Measurements from ENCODE around the gene SSH3.
A peak's percentile ranks its signal among the peaks of the same experiment; 100 is the strongest.

SSH3 gene, protein sequence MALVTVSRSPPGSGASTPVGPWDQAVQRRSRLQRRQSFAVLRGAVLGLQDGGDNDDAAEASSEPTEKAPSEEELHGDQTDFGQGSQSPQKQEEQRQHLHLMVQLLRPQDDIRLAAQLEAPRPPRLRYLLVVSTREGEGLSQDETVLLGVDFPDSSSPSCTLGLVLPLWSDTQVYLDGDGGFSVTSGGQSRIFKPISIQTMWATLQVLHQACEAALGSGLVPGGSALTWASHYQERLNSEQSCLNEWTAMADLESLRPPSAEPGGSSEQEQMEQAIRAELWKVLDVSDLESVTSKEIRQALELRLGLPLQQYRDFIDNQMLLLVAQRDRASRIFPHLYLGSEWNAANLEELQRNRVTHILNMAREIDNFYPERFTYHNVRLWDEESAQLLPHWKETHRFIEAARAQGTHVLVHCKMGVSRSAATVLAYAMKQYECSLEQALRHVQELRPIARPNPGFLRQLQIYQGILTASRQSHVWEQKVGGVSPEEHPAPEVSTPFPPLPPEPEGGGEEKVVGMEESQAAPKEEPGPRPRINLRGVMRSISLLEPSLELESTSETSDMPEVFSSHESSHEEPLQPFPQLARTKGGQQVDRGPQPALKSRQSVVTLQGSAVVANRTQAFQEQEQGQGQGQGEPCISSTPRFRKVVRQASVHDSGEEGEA

DNA sequence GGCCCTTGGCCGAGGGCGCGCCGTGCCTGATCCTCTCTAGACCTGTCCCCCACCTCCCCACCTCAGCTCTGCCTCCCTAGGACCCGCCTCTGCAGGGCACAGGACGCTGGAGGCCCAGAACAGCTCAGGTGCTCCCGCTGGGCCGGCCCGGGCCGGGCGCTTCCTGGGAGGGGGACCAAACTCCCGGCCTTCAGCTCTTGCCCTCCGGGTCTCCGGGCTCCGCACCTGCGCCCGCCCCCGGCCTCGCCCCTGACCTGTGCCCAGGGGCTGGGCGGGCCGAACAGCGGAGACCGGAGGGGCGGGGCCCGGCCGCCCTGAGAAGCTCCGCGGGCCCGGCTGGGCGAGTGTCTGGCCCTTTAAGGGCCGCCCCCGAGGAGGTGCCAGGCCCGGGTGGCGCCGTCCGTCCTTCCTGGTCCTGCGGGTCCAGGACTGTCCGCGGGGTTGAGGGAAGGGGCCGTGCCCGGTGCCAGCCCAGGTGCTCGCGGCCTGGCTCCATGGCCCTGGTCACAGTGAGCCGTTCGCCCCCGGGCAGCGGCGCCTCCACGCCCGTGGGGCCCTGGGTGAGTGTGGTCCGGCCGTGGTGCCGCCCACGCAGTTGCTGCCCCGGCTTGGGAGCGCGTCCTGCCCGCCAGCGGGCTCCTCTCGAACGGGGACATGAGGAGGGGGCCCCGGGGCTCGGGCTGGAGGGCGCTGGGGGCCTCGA, at the start of gene SSH3:
Gene SSH3, plus strand, starts transcription at position 399 of the 703 bp plus-strand sequence. Its CDS starts 96 bp downstream, at position 495.
- peak; percentile 41 for DNase-seq

DNA sequence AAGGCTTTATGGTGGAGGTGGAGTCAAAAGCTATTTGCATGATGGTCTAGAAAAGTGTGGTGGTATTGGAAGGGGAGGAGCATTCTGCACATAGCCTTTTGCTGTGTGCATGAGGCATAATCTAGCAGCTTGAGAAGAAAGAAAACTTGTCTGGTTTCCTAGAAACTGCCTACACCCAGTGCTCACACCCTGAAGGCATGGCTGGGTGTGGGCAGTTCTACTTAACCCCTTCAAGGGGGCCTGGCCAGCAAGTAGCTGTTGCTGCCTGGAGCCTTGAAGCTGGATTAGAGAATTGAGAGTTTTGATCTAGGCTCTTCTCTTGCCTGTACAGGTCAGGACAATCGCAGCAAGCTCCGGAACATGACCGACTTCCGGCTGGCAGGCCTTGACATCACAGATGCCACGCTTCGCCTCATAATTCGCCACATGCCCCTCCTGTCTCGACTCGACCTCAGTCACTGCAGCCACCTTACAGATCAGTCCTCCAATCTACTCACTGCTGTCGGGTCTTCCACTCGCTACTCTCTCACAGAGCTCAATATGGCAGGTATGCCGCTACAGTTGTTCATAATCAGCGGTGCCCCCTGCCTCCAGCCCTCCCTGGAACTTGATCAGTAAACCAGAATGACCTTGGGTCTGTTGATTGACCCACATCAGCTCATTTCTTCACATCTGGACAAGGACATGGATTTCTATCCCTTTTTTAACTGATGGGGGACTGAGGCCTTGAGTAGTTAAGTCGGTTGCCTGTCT, 49.3 kb upstream of the SSH3 start:
- no peak for DNase-seq

DNA sequence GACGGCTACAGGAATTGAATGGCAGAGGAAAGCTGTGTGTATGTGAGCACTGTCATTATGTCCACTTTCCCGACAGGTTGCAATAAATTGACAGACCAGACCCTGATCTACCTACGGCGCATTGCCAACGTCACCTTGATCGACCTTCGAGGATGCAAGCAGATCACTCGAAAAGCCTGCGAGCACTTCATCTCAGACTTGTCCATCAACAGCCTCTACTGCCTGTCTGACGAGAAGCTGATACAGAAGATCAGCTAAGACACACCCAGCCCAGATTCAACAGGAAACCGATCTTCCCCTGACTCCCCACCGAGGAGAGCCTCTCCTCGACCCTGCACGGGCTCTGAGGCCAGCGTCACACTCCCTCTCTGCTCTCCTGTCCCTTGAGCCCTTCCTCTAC, 48.5 kb upstream of the SSH3 start:
- no peak for DNase-seq

DNA sequence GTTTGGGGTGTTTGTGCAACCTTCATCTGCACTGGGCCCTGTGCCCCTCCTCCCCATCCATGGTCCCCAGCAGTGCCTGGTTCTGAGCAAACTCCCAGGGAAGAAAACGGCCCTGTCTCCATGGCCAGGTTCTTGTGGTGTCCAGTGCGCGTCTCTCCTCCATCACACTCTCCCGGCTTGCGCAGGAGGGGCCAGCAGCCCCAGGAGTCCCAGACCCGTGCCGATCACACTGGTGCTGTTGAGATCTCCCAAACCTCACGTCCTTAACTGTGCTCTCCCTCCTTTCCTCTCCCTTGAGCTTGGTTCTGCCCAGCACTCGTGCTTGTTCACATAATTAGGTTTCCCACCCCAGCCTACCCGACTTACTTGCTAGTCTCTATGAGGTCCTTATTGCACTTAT, 48.0 kb upstream of the SSH3 start:
- DNase-seq: no peak

DNA sequence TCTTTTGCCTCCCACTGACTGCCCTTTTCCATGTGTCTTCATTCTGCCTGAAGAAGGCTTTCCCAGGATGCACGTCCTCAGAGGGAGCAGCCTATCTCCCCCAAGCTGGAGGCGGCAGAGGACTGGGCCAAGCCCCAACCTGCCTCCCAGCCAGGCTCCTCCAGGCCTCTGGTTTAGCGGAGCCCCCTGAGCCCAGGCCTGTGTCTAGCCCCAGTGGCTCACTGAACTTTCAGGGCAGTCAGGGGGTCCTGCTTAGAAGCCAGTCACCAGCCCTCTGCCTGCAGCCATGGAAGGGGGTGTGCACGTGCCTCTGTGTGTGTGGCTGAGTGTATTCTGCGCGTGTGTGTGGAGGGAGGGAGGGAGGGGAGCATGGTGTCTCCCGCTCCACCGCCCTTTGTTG, 47.5 kb upstream of the SSH3 start:
- DNase-seq: no peak

DNA sequence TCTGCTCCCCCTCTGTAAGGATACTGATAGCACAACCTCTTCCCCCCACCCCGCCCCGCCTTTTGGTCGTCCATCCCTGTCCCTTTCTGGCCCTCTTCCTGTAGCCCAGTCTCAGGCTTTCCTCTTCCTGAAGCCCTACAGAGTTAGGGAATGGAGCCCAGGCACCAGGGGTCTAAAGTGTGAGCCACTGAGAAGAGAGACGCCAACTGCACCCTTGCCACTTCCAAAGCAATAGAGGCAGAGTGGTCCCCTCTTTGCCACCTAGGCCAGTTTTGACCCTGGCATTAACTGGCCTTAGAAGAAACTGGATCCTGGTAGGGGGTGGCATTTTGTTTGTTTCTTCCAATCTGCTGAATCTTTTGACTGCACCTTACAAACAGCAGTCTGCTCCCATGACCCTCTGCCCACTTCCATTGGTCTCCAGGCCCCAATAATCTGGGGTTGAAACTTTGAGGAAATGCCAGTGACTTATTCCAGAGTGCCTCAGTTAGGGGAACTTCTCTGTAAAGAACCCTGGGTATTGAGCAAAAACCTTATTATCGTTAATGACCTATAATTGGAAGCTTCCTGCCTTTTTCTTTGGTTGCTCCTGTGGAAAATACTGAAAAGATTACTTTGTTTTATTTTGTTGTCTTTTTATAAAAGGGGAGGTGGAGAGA, 46.7 kb upstream of the SSH3 start:
- DNase-seq: no peak

DNA sequence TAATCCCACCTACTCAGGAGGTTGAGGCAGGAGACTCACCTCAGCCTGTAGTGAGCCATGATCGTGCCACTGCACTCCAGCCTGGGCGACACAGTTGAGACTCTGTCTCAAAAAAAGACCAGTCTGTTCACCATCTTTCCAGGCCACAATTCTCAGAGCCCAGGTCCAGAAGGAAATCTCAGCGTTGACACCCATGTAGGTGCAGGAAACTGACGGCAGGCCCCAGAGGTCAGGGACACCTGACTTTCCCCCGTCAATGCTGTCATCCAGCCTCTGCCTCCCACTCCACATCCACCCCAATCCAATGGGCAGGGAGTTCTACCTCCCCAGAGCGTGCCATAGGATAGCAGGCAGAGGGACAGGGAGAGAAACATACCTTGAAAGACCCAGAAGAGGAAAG, 42.9 kb upstream of the SSH3 start:
- DNase-seq: no peak

DNA sequence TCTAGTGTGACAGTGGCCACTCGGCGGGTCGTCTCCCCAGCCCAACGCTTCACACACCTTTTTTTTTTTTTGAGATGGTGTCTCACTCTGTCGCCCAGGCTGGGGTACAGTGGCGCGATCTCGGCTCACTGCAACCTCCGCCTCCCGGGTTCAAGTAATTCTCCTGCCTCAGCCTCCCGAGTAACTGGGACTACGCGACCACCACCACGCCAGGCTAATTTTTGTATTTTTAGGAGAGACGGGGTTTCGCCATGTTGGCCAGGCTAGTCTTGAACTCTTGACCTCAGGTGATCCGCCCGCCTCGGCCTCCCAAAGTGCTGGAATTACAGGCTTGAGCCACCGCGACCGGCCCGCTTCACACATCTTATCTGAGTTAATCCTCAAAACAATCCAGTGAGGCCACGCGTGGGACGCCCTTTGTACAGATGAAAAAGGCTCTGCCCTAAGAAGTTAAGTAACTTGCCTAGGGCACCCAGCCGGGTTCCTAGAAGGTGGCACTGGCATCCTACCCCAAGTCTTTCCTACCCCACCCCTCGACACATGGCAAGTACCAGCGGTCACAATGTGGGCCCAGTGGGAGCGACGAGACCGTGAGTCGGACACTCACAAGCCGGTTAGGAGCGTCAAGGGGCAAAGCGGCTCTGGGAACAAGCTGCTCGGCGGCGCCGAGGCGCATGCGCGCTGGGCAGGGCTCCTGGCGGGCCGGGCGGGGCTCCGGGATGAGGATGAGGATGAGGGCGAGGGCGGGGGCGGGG, 42.3 kb upstream of the SSH3 start:
- DNase-seq: peak; percentile 31

DNA sequence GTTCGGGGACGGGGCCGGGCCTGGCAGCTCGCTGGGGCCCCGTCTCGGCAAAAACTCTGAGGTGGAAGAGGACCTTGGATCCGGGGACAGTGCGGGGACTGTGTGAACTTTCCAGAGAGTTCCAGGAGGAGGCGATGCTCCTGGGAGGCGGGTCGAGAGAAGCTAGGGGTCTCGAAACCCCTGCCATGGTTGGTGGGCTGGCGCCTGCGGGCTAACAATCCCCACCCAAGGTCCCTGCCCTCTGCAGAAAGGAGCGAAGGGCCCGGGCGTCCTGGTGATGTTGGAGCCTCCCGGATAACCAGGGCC, 41.7 kb upstream of the SSH3 start:
- DNase-seq: no peak

DNA sequence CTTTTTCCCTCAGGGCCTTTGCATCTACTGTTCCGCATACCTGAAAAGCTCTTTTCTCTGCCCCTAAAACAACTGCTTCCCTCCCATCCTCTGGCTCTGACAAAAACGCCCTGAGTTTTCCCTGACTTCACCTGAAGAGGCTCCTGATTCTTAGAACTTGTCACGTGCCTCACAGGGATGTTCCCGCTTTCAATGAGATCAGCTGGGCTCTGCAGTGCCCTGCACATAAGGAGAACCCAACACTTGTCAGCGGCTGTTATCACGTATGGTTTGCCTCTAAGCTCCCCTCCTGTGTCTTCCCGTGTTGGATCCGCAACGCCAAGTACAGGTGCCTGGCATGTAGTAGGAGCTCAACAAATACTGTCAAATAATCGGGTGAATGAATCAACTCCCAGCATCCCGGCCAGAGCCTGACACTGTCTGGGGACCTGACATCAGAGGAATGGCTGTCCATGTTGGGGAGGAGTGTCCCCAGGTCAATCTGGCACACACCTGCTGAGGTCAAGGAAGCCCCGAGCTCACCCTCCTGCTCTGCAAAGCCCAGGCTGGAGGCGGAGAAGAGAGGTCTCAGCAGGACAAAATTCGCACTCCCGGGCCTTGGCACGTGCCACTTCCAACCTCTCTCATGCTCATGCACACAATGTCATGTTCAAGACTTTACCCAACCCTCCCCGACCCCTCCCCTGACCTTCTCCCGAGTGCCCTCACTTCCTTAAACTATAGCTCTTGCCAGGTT, 41.2 kb upstream of the SSH3 start:
- no peak for DNase-seq

DNA sequence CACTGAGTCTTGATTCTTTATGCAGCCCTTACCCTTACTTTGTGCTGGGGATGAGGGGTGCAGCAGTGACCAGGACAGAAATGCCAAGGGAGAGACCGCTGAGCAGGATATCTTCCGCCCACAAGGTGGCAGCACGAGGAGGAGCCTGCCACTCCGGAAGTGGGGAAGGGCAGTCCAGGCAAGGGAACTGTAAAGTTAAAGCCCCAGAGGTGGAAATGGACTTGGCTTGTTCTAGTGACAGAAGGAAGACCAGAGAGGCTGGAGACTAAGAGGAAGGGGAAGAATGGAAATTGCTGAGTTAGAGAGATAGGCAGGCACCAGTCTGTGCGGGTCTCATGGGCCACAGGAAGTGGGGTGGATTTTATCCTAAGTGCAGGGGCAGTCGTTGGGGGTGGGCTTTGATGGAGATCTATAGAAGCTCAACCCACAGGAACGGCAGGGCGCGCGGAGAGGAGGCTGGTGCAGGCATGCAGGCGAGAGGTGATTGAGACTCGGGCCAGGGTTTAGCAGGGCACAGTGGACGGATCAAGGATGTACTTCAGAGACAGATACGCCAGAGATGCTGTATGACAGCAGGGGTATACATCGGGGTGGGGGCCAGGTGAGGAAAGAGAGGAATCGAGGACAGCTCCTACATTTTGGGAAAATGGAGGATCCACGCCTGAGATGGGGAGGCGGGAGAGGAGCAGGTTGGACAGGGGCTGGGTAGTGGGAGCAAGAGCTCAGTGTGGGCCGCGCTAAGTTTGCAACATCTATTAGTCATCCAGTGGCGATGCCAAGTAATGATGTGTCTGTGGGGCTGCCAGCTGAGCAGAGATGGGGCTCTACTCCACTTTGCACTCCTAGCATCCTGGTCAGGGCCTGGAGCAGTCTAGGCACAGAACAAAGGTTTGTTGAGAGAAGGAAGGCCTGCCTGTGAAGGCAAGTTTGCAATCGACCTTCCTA, 40.3 kb upstream of the SSH3 start:
- peak; percentile 77 for DNase-seq

DNA sequence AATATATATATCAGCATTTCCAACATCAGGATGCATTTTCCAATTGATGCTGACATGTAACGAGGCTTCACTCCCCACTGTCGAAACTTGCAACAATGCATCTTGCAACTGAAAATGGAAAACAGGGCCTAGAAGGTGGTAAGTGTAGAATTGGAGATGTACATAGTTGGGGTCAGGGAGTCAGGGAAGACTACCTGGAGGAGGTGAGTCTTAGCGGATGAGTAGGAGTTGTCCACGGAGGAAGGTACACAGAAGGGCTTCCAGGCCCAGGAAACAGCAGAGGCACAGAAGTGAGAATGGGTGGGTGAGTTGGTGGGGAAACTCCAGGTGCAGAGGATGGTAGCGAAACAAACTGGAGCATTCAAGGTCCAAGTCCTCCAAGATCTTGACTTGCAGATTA, 39.1 kb upstream of the SSH3 start:
- DNase-seq: no peak

DNA sequence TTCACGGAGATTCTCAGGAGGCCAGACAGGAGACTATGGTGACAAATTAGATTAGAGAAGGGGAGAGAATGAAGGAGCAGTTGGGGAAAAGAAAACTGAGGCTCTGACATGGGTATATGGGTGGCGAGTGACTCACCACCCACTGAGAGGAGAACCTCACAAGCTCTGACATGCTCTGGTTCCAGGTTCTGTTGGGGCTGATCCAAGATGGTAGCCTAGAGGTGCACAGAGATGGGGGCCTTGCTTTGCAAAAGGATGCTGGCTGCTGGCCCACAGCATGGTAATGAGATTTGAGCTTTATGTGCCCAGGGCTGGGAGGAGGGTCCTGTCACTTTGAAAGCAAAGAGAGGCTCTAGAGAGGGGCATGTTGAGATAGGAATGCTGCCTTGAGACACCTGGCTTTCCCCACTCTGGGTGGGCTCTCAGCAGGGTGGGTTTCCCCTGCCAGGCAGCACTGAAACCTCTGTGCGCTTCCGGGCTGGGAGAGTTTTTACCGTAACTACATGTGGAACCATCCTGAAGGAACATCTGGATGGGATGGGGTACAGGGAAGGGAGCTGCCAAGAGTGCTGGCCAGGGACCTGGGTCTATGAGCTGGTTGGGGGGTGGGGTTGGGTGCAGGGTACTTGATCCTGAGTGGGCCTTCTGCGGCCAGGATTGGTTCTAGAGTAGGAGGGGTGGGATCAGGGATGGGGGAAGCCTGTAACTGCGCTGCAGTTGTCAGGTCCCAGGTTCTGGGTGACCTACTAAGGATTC, 38.3 kb upstream of the SSH3 start:
- DNase-seq: peak; percentile 14

DNA sequence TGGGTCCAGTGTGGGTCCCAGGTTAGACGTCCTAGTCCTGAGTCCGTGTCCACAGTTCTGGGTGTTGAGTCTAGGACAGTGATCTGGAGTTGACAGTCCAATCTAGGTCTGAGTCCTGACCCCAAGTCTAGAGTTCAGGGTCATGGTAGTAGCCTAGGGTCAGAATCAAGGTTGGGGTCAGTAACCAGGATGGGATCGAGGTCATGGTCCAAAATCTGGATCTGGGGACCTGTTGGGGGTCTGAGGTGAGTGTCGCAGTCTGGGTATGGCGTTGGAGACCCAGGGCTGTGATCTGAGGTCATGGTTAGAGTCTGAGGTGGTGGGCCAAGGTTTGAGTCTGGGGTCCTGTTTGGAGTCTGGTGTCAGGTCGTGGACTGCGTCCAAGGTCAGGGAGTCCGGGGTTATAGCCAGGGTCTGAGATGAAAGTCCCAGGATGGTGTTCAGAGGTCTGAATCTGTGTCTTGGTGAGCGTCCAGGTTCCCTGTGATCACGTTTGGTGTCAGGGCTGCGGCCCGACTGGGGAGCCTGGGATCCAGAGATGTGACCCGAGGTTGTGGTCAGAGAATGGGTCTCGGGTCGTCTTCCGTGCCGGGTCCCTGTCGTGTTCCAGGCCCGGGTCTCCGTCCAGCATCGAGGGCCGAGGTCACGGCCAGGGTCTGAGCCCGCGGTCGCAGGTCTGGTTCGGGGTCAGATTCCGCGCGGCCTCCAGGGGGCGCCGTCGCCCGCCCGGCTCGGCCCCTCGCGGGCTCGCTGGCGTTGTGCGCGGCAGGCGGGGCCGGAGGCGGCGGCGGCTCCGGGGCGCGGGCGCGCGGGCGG, 37.5 kb upstream of the SSH3 start:
- peak; percentile 74 for DNase-seq

DNA sequence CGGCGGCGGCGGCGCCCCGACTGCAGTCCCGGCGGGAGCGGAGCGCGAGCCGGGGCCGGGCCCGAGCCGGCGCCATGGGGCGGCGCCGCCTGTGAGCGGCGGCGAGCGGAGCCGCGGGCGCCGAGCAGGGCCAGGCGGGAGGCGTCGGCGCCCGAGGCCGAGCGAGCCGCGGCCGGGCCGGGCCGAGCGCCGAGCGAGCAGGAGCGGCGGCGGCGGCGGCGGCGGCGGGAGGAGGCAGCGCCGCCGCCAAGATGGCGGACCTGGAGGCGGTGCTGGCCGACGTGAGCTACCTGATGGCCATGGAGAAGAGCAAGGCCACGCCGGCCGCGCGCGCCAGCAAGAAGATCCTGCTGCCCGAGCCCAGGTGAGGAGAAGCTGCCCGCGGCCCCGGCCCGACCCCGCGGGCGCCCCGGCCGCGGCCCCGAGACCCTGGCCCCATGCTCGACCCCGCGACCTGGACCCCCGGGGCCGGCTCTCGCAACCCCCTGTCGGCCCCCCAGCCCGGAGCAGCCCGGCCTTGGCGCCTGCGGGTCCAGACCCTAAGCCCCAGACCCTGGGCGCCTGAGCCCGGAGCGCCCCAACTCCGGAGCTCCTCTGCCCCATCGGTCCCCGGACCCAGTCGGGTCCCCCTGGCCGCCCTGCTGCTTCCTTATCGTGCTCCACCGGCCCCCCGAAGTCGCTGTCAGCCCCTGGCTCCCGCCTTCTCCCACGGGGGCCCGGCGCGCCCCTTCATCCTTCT, 36.7 kb upstream of the SSH3 start, which contains the start of gene GRK2:
Gene GRK2, plus strand, starts transcription at position 25 of the 739 bp plus-strand sequence. Its CDS starts 227 bp downstream, at position 252.
- peak; percentile 49 for DNase-seq

DNA sequence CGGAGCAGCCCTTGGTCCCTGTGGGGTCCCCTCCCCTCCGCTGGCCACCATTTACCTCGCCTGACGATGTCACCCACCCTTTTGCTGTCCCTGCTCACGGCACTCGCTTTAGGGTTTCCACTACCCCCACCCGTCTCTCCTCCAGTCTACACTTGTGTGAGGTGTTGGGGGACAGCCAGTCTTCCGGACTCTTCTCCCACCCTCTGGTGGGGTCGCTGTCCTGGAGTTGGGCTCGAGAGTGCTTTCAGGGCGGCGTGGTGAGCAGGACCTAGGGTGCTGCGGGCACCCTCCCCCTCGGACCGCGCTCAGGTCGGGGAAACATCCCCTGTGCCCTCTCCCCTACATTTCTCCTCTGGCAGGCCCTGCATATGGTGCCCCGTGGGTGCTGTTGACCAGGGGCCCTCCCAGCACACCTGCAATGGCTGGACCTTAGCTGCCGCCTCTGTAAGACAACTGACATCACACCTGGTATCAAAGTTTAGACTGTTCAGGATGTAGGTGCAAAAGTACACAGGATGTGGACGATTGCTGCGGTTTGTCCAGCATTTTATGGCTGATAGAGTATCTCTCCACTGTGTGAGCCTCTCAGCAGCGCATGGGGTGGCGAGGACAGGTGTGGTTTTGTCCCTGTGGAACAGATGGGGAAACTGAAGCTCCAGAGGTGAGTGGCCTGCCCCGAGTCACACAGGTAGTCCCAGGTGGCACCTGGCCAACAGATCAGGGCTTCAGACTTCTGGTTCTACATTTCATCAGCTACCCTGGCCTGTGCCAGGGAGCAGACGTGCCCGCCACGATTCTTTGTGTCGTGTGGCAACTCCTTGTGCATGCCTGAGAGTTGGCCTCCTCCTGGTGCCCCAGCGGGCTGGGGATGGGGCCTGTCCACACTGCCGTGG, 35.9 kb upstream of the SSH3 start:
- peak; percentile 16 for DNase-seq
